Fibroblast of the aortic adventitia (primary cell): ENCODE measurements around the gene ARL14. TPM values are rescaled to one million over a fixed set of nuclear protein-coding genes. Genes with fewer than 3 reads are reported as not detected.

ENCODE experiments used
- DNase-seq: peaks from one replicate; pipeline ENCODE4 v3.0.0-alpha.2; 2010; ENCODE audit warnings: low read depth
- H3K4me3 ChIP-seq: 2 replicates; pipeline ENCODE4 v1.5.1; 2011; ENCODE audit warnings: low read depth, mild to moderate bottlenecking, control low read depth, low read length, moderate library complexity
- CTCF ChIP-seq: IDR thresholded peaks from 2 replicates; pipeline ENCODE4 v1.5.1; 2011; ENCODE audit warnings: mild to moderate bottlenecking, low read length, control low read depth, inconsistent platforms; ENCODE audit not compliant: insufficient read depth
- total RNA-seq: library from RNA; depleted of rRNA; stranded (reverse); fragments of >200 nt; gene quantifications from 2 replicates; pipeline ENCODE4 v1.2.3, GENCODE V29; 2012; ENCODE audit warnings: low replicate concordance

The ARL14 gene
- total RNA-seq, 1 donor: not detected

- no peak for TF ChIP-seq CTCF
- peak; percentile 75 for DNase-seq
- H3K4me3 ChIP-seq: no peak overlapping the region
Measured at GRCh38 chr3:160641665-160642309, 35.2 kb upstream of the ARL14 start.

GRCh38 chr3:160643994-160644393 is 33.0 kb upstream of the ARL14 start:
- no peak for DNase-seq
- no peak for TF ChIP-seq CTCF

GRCh38 chr3:160644491-160644890 is 32.5 kb upstream of the ARL14 start:
- TF ChIP-seq CTCF: no peak
- H3K4me3 ChIP-seq: no peak overlapping the region
- DNase-seq: no peak

More at GRCh38 chr3:160643994-160644393, 33.0 kb upstream of the ARL14 start:
- H3K4me3 ChIP-seq: no peak overlapping the region

GRCh38 chr3:160648701-160649100 is 28.3 kb upstream of the ARL14 start:
- no peak for DNase-seq
- TF ChIP-seq CTCF: no peak
- H3K4me3 ChIP-seq: no peak overlapping the region

GRCh38 chr3:160649596-160649995 is 27.4 kb upstream of the ARL14 start:
- no peak for TF ChIP-seq CTCF
- DNase-seq: no peak
- H3K4me3 ChIP-seq: no peak overlapping the region

GRCh38 chr3:160653512-160653911 is 23.4 kb upstream of the ARL14 start:
- no peak overlapping the region for H3K4me3 ChIP-seq
- TF ChIP-seq CTCF: no peak

GRCh38 chr3:160660902-160661301 is 16.1 kb upstream of the ARL14 start:
- no peak for TF ChIP-seq CTCF
- H3K4me3 ChIP-seq: no peak overlapping the region
- no peak for DNase-seq

More at GRCh38 chr3:160653512-160653911, 23.4 kb upstream of the ARL14 start:
- DNase-seq: no peak
